ENCODE results near the gene LGI4. TPM values are rescaled to one million over a fixed set of nuclear protein-coding genes. Genes with fewer than 3 reads are reported as not detected.
"Not testable (repeated sequence)": the region's sequence is repeated elsewhere in the genome, so short reads cannot be mapped to it uniquely, and the experiment has no call there.

Gene LGI4
- total RNA-seq, 2 experiments from 2014 or later: 1.1 to 1.7 TPM

DNA sequence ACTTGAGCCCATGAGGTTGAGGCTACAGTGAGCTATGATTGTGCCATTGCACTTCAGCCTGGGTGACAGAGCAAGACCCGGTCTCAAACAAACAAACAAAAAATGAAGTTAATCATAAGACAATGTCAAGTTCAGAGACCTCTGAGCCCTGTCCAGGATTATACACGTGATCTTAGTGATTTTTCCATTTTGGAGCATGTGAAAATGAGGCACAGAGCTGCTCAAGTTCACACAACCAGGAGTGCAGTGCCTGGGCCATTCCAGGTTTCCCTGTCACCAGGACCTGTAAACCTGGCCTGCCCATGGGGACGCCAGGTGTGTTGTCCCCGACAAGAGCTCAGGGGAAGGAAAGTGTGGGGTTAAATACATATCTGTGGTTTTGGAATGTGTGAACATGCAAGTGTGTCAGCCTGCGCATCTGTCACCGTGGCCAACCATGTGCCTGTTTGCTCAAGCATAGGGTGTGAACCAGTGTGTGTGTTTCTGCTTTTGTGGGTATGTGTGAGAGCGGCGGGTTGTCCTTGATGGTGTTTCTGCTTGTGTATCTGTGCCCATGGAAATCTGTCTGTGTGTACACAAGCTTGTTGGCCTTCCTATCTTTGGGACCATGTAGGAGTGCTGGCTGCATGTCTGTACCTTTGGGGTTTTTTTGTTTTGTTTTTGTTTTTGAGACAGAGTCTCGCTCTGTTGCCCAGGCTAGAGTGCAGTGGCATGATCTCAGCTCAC is 2.3 kb upstream of the LGI4 start:
- intact Hi-C loops (cut with micrococcal nuclease): no loop called here
- CTCF ChIA-PET: interaction anchor here (0.7 to 3.5 kb wide), 11 partner anchors 10 to 93 kb away, joined by 3 to 35 read pairs (median 4); no protein-coding TSS in a partner anchor
- Mint-ChIP-seq H3K9me3 (peaks cover 2% of the 10 kb centered on the region), H3K4me1 (ENCODE audit: low read depth) (peaks cover 13% of the 10 kb centered on the region), H3K27ac (no peak overlapping the region), H3K27me3 (ENCODE audit: low read depth) (no peaks in the 10 kb centered on the region), H3K4me3 (no peak overlapping the region), H3K36me3 (ENCODE audit: low read depth) (no peaks in the 10 kb centered on the region)
- no peak for DNase-seq

DNA sequence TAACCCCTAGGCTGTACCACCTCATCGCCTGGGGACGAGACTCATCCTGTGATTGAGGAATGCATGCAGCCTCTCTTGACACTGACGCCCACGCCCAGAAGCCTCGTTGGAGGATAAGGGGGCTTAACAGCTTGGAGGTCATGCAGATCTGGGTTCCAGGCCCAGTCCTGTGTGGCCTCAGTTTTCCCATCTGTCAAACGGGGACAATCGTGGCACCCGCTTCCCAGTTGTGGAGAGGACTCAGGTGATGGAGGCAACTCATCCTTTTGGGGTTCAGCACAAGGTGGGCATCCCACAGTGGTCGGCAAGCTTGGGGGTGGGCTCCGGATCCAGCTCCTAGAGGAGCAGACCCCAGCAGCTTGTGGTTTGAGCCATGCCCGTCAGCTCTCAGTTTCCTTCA is 1.4 kb upstream of the LGI4 start:
- no peak for DNase-seq
- Mint-ChIP-seq H3K9me3 (peaks cover 2% of the 10 kb centered on the region), H3K27me3 (ENCODE audit: low read depth) (no peaks in the 10 kb centered on the region), H3K27ac (no peak overlapping the region), H3K4me3 (no peak overlapping the region), H3K36me3 (ENCODE audit: low read depth) (no peaks in the 10 kb centered on the region), H3K4me1 (ENCODE audit: low read depth) (peaks cover 5% of the 10 kb centered on the region)
- CTCF ChIA-PET: interaction anchor here (0.6 to 3.5 kb wide), 14 partner anchors 10 to 298 kb away, joined by 3 to 35 read pairs (median 4); no protein-coding TSS in a partner anchor
- intact Hi-C loops (cut with micrococcal nuclease): no loop called here

DNA sequence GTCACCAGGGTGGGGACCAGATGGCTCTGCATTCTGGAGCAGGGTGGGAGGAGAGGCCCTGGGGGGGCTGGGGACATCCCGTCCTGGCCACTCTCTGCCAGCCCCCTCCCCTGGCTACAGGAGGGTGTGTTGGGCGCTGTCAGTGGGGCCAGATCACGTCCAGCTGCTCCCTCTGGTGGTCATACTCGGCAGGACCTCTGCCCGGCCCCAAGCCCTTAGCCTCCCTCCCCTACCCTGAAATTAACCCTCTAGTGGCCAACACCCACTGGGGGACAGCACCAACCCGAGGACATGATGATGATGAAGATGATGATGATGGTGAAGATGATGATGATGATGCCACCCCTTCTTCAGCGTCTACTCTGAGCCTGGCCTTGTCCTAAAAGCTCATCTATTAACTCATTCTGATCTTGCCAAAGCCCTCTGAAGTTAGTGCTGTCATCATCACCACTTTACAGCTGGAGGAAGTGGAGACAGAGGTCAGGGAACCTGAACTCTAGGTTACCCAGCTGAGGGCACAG is 590 bp upstream of the LGI4 start:
- no peak overlapping the region for H3K27ac Mint-ChIP-seq
- intact Hi-C loops (cut with micrococcal nuclease): loop anchor here (1.0 kb wide), 2 partner anchors 68 to 91 kb away; no protein-coding TSS in a partner anchor
- H3K27me3 Mint-ChIP-seq (ENCODE audit: low read depth): no peaks in the 10 kb centered on the region
- no peak overlapping the region for H3K4me3 Mint-ChIP-seq
- no peaks in the 10 kb centered on the region for H3K36me3 Mint-ChIP-seq (ENCODE audit: low read depth)
- H3K4me1 Mint-ChIP-seq (ENCODE audit: low read depth): no peaks in the 10 kb centered on the region
- CTCF ChIA-PET: interaction anchor here (0.6 to 3.5 kb wide), 13 partner anchors 10 to 298 kb away, joined by 3 to 35 read pairs (median 4); no protein-coding TSS in a partner anchor
- peak; percentile 79 for DNase-seq
- peaks cover 2% of the 10 kb centered on the region for H3K9me3 Mint-ChIP-seq

DNA sequence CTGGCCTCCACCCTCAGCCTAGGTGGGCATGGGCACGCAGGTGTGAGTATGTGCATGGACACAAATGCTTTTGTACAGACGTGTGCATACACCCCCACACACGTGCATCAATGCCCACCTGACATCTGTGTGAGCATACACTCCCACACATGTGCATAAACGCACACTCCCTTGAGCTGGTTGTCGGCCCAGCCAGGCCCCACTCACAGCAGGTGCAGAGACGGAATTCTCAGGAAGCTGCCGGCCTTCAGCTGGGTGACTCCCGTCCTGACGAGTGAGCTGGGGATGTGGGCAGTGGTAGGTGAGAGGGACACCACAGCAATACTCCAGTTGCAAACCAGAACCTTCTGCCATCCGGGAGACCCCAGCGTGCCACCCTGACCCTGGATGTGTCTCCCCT is 1.0 kb downstream of the LGI4 start:
- H3K27ac Mint-ChIP-seq: no peak overlapping the region

DNA sequence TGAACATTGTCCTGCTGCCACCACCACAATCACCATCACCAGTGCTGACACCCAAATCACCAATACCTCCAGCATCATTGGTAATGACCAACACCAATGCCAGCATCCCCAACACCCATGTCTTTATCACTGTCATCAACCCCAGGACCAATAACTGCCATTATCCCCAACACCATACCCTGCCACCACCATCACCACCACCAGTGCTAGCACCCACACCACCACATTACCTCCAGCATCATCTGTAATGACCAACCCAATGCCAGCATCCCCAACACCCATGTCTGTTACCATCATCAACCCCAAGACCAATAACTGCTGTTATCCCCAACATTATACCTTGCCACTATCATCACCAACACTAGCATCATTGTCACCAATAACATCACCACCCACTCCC is 2.6 kb downstream of the LGI4 start:
- intact Hi-C loops (cut with micrococcal nuclease): no loop called here
- Mint-ChIP-seq H3K27ac (no peak overlapping the region), H3K36me3 (ENCODE audit: low read depth) (no peaks in the 10 kb centered on the region), H3K9me3 (peaks cover 2% of the 10 kb centered on the region), H3K4me1 (ENCODE audit: low read depth) (no peaks in the 10 kb centered on the region), H3K27me3 (ENCODE audit: low read depth) (no peaks in the 10 kb centered on the region), H3K4me3 (no peak overlapping the region)
- CTCF ChIA-PET: no interaction called here
- DNase-seq: no peak

More for the DNA sequence above, 1.0 kb downstream of the LGI4 start:
- Mint-ChIP-seq H3K9me3 (peaks cover 2% of the 10 kb centered on the region), H3K36me3 (ENCODE audit: low read depth) (no peaks in the 10 kb centered on the region), H3K4me1 (ENCODE audit: low read depth) (no peaks in the 10 kb centered on the region), H3K4me3 (no peak overlapping the region), H3K27me3 (ENCODE audit: low read depth) (no peaks in the 10 kb centered on the region)
- no peak for DNase-seq
- CTCF ChIA-PET: interaction anchor here (0.6 to 3.5 kb wide), 3 partner anchors 9 to 89 kb away, joined by 3 to 35 read pairs (median 3); no protein-coding TSS in a partner anchor
- intact Hi-C loops (cut with micrococcal nuclease): no loop called here

DNA sequence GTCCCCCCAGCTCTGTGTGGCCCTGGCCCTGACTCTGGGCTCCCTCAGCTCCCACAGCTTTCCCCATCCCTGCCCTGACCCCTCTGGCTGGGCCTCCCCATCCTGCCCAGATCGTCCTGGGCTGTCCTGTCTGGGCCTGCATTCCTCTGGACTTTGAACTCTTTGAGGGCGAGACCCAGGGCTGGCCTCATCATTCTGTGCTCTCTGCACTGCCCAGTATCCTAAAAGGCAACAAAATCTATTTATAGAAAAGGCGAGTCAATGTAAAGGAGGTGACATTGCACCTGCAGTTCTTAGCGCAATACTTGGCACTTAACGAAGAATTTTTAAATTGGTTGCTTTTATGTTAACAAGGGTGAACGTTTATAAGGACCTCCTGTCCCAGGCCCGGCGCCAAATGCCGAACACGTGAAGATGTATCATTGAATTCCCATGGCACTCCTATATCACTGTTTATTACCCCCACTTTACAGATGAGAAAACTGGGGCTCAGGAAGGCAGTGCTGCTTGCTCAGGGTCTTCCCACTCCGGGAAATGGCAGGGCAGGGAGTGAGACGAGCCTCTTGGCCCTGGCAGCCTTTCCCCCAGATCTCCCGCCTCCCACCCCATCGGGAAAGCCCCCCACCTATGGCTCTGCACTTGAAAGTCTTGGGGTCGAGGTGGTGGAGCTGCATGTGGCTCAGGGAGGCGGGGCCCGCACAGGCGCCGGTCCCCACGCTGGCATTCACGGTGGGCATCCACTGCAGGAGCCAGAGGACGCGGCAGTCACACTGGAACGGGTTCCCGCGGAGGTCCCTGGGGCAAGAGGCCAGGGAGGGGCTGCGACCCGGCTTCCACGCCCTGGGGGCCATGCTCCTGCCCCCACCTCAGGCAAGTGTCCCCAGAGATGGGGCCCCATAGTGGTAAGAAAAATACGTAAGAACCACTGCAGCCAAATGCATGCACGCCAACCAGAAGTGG is 3.8 kb downstream of the LGI4 start:
- no peak overlapping the region for H3K27ac Mint-ChIP-seq
- CTCF ChIA-PET: interaction anchor here (0.6 kb wide), 1 partner anchor 903 kb away, joined by 3 read pairs; no protein-coding TSS in a partner anchor
- no peaks in the 10 kb centered on the region for H3K4me1 Mint-ChIP-seq (ENCODE audit: low read depth)

DNA sequence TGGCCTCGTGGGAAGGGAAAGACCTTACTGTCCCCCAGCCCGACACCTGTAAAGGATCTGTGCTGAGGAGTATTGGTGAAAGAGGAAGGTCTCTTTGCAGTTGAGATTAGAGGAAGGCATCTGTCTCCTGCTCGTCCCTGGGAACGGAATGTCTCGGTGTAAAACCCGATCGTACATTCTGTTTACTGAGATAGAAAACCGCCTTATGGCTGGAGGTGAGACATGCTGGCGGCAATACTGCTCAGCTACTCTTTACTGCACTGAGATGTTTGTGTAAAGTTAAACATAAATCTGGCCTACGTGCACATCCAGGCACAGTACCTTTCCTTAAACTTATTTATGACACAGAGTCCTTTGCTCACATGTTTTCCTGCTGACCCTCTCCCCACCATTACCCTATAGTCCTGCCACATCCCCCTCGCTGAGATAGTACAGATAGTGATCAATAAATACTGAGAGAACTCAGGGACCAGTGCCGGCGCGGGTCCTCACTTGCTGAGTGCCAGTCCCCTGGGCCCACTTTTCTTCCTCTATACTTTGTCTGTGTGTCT is 5.1 kb downstream of the LGI4 start:
- H3K4me3 Mint-ChIP-seq; H3K9me3 Mint-ChIP-seq; DNase-seq; H3K36me3 Mint-ChIP-seq (ENCODE audit: low read depth); H3K4me1 Mint-ChIP-seq (ENCODE audit: low read depth); H3K27me3 Mint-ChIP-seq (ENCODE audit: low read depth); H3K27ac Mint-ChIP-seq; intact Hi-C loops (cut with micrococcal nuclease): not testable (repeated sequence)
- CTCF ChIA-PET: interaction anchor here (0.5 kb wide), 1 partner anchor 17 kb away, joined by 4 read pairs; no protein-coding TSS in a partner anchor

More for the DNA sequence above, 3.8 kb downstream of the LGI4 start:
- no peaks in the 10 kb centered on the region for H3K27me3 Mint-ChIP-seq (ENCODE audit: low read depth)
- no peaks in the 10 kb centered on the region for H3K36me3 Mint-ChIP-seq (ENCODE audit: low read depth)
- no peak overlapping the region for H3K4me3 Mint-ChIP-seq
- intact Hi-C loops (cut with micrococcal nuclease): no loop called here
- no peak for DNase-seq
- peaks cover 2% of the 10 kb centered on the region for H3K9me3 Mint-ChIP-seq

DNA sequence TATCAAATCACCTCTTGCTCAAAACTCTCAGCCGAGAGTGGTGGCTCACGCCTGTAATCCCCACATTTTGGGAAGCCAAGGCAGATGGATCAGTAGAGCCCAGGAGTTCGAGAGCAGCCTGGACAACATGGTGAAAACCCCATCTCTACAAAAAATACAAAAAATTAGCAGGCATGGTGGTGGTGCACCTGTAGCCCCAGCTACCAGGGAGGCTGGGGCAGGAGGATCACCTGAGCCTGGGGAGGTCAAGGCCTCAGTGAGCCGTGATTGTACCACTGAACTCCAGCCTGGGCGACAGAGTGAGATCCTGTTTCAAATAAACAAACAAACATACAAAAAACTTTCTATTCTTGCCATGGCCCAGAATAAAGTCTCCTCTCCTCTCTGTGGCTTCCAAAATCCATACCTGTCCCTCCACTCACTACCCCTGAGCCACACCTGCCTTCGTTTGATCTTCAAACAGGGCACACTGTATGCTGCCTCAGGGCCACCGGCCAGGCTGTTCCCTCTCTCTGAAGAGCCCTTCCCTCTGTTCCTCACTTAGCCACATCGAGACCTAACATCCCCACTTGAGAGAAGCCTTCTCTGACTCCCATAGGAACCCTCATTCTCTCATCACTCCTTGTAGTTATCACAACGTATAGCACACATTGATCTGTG is 6.3 kb downstream of the LGI4 start:
- CTCF ChIA-PET: no interaction called here
- intact Hi-C loops (cut with micrococcal nuclease): no loop called here
- Mint-ChIP-seq H3K4me1 (ENCODE audit: low read depth) (peaks cover 13% of the 10 kb centered on the region), H3K27ac (no peak overlapping the region), H3K27me3 (ENCODE audit: low read depth) (no peaks in the 10 kb centered on the region), H3K9me3 (peaks cover 2% of the 10 kb centered on the region), H3K4me3 (no peak overlapping the region), H3K36me3 (ENCODE audit: low read depth) (no peaks in the 10 kb centered on the region)
- no peak for DNase-seq

DNA sequence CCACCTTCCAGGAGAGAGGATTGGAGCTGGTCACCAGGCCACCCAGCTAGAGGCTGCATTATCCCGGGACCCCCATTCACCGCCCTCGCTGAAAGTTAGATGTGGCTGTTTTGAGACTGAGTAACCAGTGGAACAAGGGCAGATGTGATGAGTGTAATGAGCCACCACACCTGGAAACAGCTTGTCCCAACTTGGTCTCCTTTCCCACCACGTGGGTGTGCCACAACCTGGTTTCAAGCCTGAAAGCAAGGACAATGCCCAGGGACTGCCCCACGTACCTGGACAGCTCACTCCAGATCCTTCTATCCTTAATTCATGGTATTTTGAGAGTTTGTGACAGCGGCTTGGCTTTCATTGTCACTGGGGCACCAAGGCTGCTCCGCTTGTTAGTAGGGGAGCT is 7.0 kb downstream of the LGI4 start:
- no peak overlapping the region for H3K27ac Mint-ChIP-seq
- H3K4me3 Mint-ChIP-seq: no peak overlapping the region
- intact Hi-C loops (cut with micrococcal nuclease): no loop called here
- H3K27me3 Mint-ChIP-seq (ENCODE audit: low read depth): no peaks in the 10 kb centered on the region
- DNase-seq: no peak
- H3K4me1 Mint-ChIP-seq (ENCODE audit: low read depth): peaks cover 13% of the 10 kb centered on the region
- no peaks in the 10 kb centered on the region for H3K36me3 Mint-ChIP-seq (ENCODE audit: low read depth)
- peaks cover 2% of the 10 kb centered on the region for H3K9me3 Mint-ChIP-seq
- CTCF ChIA-PET: no interaction called here

DNA sequence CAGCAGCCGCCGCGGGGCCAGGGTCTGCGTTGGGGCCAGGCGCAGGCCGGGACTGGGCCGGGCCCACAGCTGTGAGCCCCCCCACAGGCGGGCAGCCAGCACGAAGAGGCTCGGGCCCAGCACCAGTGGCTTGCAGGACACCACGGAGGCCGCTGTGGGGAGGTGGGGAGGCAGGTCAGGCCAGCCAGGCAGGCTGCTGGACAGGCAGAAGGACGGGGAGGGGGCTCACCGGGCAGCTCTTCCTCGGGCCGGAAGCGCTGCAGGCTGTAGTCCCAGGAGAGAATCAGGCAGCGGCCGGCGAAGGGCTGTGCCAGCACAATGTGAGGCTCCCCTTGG is 8.3 kb downstream of the LGI4 start:
- Mint-ChIP-seq H3K9me3 (no peaks in the 10 kb centered on the region), H3K36me3 (ENCODE audit: low read depth) (no peaks in the 10 kb centered on the region), H3K27ac (no peak overlapping the region), H3K4me1 (ENCODE audit: low read depth) (peaks cover 13% of the 10 kb centered on the region), H3K4me3 (no peak overlapping the region), H3K27me3 (ENCODE audit: low read depth) (no peaks in the 10 kb centered on the region)
- CTCF ChIA-PET: interaction anchor here (0.8 to 1.1 kb wide), 2 partner anchors 11 to 12 kb away, joined by 3 read pairs; no protein-coding TSS in a partner anchor
- intact Hi-C loops (cut with micrococcal nuclease): no loop called here
- no peak for DNase-seq

DNA sequence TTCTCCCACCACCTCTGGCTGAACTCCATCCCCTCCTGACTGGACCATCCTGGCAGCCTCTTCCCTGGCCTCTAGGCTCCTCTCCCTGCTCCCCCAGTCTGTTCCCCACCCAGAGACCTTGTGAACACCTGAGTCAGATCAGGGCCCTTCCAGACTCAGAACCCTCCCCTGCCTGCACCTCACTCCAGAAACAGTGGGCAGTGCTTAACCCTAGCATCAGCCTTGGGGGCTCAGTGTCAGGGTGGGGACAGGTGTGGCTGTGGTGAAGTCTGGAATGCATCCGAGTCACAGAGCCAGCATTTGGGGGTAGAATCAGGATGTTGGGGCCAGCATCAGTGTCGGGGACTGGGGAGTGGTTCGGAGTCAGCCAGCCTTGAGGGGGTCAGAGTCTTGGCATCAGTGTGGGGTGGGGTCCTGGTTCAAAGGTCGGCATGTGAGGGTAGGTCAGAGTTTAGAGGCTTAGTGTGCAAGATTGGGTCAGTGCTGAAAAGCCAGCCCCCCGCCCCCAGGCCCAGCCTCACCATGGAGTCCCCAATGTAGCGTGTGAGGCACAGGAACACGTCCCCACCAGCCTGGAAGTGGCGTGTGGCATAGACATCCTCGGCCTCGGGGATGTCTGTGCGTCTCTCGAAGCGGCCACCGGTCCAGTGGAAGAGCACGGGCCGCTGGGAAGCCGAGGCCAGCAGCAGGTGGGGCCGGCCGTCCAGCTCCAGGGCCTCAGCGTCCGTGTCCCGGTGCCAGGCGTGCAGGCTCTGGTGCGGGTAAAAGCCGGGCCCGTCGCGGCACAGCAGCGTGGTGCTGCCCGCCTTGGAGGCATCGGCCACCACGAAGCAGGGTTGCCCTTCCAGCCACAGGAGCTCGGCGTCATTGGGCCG is 8.9 kb downstream of the LGI4 start:
- no peaks in the 10 kb centered on the region for H3K36me3 Mint-ChIP-seq (ENCODE audit: low read depth)
- H3K9me3 Mint-ChIP-seq: no peaks in the 10 kb centered on the region
- no peak for DNase-seq
- no peak overlapping the region for H3K27ac Mint-ChIP-seq
- H3K4me3 Mint-ChIP-seq: no peak overlapping the region
- no peaks in the 10 kb centered on the region for H3K27me3 Mint-ChIP-seq (ENCODE audit: low read depth)
- CTCF ChIA-PET: interaction anchor here (0.8 to 1.3 kb wide), 3 partner anchors 11 to 12 kb away, joined by 3 to 4 read pairs (median 3); no protein-coding TSS in a partner anchor
- H3K4me1 Mint-ChIP-seq (ENCODE audit: low read depth): peaks cover 13% of the 10 kb centered on the region
- intact Hi-C loops (cut with micrococcal nuclease): no loop called here
